Skeletal muscle cell (primary cell): ENCODE data around the gene FRMD1.
A peak's percentile ranks its signal among the peaks of the same experiment; 100 is the strongest.

Source experiments
- DNase-seq: peaks from one replicate; pipeline ENCODE4 v3.0.0-alpha.2; 2010; ENCODE audit warnings: low read depth
- H3K4me3 ChIP-seq: 2 replicates; pipeline ENCODE4 v1.5.1; 2011; ENCODE audit warnings: low read depth, mild to moderate bottlenecking, control low read depth, low read length, moderate library complexity

FRMD1 gene

DNA sequence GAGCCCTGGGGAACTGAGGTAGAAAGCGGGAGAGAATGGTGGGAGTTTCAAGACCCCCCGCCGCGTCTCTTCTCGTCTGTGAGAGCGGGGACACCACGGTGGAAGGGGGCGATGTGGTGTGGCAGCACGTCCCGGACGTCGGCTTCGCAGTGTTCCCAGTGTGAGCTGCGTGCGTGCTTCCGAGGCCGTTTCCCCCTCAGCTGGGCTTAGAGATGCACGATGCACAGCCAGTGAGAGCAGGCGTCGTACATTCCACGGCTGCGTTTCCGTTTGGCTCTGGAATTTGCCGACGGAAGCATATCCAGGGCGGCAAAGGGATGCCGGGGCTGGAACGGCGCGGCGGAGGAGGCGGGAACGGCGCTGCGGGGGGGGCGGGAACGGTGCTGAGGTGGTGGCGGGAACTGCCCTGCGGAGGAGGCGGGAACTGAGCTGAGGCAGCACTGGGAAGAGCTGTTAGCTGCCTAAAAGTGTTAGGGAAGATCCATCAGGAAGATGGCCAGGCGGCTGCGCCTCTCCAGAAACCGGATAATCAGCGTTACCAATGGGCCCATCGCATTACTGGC lies 43.8 kb downstream of the FRMD1 start:
- peak; percentile 22 for DNase-seq

DNA sequence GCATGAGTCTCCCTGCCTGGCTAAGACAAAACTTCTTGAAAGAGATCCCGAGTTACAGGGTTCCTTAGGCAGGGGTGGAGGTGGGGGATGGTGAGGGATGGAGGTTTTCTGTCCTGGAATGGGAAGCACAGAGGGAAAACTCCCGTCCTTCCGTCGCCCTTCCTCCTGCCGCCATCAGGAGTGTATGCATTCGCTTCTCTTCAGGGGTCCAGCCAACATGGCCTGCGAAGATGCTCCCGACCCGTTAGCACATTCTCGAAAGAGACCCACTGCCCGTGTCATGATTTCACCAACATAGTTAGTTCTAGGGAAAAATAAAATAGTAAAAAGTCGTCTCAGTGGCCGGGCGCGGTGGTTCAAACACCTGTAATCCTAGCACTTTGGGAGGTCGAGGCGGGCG lies 44.5 kb downstream of the FRMD1 start:
- H3K4me3 ChIP-seq: no peak overlapping the region
- no peak for DNase-seq

More for the DNA sequence above, 43.8 kb downstream of the FRMD1 start:
- H3K4me3 ChIP-seq: peak overlapping the region; percentile 41

DNA sequence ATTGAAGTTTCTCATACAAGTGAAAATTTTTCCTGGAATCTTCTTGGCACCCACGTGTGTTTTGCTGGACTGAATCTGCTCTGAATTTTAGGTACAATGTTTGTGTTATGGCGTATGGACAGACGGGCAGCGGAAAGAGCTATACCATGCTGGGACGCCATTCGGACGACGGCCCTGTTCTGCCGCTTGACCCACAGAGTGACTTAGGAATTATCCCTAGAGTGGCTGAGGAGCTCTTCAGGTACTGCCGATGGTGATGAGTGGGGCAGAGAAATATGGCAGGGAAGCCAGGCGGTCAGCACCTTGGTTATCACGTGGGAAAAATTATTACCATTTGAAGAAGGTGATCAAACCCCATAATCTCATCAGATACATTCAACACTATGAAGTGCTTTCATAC lies 45.2 kb downstream of the FRMD1 start:
- DNase-seq: no peak
- no peak overlapping the region for H3K4me3 ChIP-seq

DNA sequence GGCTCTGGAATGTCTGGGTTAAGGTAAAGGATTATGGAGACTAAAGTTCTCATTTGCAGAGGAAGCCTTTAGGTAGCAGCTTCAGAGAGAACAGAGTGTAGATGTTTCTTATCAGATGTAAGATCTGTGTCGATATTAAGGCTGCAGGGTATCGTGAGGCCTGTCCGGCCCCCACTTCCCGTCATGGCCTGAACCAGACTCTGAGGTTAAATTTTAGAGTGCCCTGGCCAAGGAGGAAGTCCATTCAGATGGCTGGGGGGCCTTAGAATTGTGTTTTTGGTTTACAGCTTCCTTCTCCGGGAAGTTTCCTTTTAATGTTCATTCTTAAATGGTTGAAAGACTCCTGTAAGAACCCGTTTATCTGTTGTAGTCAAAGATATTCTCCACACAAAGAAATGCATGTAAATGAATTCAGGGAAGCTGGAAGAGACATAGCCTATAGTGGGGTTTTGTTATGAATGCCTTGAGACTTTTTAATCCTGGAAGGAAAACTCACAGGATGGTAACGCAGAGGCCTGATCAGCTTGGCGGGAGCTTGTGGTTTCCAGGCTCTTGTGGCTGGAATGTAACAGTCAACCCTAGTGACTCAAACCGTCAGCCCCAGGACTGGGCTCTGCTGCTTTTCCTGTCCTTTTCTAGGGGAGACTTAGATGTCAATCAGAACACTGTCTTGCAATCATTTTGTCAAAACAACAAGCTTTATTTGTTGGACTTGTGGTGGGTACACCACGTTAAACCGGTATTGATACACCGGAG lies 46.8 kb downstream of the FRMD1 start:
- H3K4me3 ChIP-seq: no peak overlapping the region
- DNase-seq: peak; percentile 41

DNA sequence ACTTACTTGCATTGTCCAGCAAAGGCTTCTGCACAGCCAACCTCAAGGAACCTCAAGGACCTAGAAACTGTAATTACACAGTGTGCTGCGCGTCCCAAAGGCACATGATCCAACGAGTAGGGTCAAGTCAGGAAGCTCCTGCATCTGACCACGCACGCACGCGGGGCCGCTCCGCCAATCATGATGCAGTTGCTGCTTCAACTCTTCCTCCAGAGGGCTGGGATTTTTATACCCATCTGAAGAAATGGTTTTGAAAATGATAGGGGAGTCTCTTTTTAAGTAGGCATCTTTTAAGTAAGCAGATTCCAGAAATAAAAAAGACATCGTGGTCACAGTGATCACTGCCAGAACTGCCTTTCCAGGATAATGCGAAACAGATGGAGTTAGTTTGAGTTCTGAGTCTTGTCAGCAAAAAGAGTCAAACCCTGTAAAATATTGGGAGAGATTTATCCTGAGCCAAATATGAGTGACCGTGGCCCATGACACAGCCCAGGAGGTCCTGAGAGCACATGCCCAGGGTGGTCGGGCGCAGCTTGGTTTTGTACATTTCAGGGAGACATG lies 47.5 kb downstream of the FRMD1 start:
- no peak overlapping the region for H3K4me3 ChIP-seq
- peak; percentile 25 for DNase-seq

DNA sequence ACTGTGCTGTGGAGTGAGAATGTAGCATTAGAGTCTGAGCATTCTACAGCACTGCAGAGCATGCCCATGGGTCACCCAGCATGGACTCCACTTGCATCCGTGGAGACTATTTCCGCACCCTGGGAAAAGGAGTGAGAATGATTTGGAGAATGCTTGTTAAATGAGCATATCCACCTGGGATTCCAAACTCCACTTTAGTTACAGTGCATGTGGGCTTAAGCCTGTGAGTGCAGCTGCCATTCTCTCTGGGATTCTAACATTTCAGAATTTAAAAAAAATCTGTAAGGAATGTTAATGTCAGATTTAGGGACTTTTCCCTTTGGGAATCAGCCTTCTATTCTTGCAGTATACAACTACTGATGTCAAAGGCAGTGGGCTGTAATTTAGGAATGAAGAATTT lies 48.1 kb downstream of the FRMD1 start:
- DNase-seq: no peak
- H3K4me3 ChIP-seq: no peak overlapping the region

DNA sequence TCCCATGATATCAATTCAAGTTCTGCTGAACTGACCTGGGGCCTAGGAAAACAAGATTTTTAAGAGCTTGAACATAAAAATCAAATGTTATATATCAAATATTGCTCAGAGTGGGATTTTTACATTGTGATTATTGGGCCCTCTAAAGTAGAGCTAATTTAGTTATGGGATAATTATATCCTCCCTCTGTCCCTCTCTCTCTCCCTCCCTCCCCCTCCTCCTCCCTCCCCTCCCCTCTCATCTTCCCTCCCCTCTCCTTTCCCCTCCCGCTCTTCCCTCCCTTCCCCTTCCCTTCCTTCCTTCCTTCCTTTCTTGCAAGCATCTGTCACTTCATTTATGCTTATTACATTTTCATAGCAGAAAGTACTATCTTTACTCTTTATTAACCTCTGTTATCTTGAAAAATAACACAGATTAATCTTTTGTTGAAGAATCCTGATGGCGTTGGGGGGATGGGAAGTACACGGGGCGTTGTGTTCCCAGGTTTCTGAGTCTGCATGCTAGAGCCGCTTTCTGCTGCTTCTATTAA lies 48.7 kb downstream of the FRMD1 start:
- H3K4me3 ChIP-seq: no peak overlapping the region
- DNase-seq: no peak

DNA sequence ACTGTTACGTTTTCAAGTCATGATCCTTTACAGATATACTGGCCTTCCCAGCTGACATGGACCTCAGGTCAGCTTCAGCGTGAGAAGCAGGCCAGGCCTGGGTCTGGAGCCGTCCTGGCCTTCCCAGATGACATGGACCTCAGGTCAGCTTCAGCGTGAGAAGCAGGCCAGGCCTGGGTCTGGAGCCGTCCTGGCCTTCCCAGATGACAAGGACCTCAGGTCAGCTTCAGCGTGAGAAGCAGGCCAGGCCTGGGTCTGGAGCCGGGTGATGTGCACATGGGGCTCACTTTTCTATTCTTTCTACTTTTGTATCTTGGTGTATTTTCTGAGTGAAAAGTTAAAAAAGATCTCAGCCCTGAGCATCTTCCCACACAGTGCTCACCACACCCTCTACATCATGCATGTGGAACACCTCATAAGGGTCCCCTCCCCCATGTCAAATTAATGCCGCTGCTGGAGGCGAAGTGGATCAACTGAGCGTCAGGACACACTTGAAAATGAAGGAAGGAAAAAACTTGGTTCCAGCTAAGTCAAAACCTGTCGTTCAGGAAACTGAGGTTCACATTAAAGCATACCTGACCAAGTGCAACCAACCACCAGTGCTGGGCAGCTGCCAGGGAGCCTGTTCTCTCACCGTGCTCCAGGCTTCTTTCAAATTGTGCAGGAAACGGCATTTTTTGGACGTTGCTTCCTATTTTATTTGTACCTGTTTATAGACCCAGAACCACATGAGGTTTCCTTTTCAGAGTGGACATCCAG lies 49.4 kb downstream of the FRMD1 start:
- DNase-seq: no peak
- H3K4me3 ChIP-seq: no peak overlapping the region

DNA sequence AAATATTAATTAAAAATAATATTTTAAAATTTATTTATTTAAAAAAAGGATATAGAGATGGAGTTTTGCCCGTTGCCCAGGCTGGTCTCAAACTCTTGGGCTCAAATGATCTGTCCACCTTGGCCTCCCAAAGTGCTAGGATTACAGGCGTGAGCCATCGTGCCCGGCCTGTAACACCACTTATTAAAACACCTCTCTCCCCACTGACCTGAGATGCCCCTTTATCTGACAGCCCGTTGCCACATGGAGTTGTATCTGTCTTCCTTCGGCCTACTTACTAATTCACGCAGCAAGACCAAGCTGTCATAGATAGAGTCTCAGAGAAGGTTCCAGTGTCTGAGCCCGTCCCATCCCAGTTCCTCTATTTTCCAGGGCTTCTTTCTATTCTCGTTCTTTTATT lies 50.8 kb downstream of the FRMD1 start:
- no peak overlapping the region for H3K4me3 ChIP-seq
- no peak for DNase-seq

DNA sequence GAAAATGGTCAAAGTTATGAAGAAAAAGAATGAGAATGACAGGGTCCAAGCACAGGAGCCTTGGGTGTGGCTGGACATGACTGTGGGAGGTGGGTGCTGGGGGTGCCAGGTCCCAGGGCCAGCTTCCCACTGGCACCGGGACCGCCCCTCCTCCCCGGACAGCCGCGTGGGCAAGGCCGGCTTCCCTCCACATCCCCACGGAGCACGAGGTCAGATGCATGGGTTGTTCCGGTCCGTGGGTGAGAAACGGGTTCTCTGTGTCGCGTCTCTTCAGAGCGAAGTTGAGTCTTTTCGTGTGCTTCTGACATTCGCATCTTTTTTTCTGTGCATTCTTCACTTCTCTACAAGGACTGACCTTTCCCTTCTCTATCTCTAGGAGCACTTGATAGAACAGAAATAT lies 51.5 kb downstream of the FRMD1 start:
- DNase-seq: no peak
- no peak overlapping the region for H3K4me3 ChIP-seq

DNA sequence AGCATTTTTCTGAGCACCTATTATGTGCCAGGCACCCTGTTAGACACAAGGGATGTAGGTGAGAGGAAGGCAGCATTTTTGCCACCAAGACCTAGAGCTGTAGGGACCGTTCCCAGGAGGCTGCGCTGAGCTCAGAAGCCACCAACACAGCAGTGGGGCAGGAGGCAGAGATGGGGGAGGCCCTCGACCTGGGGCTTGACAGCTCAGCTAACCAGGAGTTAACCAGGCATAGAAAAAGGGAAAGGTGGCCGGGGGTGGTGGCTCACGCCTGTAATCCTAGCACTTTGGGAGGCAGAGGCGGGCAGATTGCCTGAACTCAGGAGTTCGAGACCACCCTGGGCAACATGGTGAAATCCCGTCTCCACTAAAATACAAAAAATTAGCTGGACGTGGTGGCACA lies 52.1 kb downstream of the FRMD1 start:
- no peak overlapping the region for H3K4me3 ChIP-seq
- DNase-seq: no peak

DNA sequence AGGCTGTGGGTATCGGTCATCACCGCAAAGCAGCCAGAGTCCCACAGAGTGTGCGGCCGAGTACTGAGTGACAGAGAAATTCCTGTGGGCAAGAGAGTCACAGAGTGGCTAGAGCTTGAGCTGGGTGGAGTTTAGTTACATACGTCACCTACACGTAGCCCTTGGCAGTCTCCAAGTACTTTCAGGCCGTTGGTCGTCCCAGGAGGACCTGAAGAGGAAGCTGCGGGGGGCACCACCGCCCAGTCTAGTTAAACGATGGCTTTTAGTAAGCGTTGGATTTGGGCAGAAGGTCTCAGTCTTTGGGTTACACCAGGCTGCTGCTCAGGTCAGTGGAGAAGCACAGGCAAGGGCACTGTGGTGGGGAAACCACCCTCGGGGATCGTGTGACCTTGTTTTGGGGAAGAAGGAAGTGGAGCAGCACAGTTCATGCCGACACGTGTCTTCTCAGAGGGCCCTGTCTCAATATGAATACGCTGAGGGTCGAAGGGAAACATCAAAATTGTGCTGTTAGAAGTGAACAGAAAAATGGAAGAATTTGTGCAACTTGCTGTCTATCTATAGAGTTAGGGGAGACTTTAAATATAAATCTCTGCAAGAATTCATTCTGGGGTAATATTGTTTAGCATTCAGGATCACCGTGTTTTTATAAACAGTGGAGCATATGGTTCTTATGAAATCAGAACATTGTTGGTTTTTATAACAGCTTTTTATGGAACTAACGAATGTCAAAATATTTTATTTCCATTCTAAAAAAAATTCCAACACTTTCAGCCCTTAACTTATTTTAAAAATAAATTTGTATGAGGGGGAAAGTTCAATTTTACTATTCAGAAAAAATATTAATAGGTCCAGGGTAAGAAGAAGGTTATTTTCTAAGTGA lies 52.9 kb downstream of the FRMD1 start:
- DNase-seq: no peak
- H3K4me3 ChIP-seq: no peak overlapping the region

DNA sequence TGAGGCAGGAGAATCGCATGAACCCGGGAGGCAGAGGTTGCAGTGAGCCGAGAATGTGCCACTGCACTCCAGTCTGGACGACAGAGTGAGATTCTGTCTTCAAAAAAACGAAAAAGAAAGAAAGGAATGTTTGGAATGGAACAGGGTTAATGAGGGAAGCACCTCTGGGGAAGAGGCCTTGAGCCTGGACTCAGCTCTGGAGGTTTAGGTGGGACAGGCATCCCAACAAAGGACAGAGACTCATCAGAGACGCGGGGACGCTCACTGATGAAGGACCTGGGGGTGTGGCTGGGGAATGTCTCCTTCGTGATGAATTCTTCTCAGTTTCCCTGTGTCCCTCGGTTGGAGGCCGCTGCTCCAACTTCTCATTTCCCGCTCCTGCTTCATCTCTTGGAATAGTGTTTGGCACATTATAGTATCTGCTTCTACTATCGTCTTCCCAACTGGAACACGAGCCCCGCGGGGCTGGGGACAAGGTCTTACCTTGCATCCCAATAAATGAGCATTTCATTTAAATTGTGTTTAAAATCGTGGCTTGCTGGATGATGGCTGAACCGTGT lies 54.0 kb downstream of the FRMD1 start:
- no peak overlapping the region for H3K4me3 ChIP-seq
- DNase-seq: no peak

DNA sequence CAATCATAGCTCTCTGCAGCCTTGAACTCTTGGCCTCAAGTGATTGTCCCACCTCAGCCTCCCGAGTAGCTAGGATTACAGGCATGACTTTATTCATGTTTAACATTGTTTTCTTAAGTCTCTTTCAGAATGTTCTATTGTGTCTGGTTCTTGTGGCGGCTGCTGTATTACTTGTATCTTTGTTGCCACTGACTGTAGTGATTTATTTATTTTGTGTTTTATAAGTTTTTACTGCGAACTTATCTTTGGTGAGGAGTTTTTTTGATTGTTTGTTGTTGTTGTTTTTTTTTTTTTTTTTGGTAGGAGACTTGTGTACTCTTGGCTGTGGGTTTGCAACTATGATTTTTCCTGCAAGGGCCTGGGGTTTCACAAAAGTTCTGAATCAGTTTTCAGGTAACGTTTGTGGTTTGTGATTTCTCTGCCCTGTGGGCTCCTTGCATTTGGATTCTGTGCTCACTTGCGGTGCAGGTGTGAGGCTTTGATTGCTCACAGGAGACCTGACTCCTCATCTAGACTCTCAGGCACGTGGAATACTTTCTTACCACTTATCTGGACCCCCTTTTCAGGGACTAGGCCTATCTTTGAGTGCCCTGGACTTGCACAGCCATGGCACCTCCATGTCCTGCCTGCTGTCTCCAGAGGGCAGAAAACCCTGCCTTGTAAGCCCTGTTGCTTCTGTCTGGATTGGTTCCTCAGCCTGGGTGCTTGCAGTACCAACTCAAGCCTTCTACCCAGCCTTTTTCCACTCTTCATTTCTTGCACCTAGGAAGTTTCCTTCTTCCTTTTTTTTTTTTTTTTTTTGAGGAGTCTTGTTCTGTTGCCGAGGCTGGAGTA lies 56.3 kb downstream of the FRMD1 start:
- H3K4me3 ChIP-seq: no peak overlapping the region
- DNase-seq: no peak

DNA sequence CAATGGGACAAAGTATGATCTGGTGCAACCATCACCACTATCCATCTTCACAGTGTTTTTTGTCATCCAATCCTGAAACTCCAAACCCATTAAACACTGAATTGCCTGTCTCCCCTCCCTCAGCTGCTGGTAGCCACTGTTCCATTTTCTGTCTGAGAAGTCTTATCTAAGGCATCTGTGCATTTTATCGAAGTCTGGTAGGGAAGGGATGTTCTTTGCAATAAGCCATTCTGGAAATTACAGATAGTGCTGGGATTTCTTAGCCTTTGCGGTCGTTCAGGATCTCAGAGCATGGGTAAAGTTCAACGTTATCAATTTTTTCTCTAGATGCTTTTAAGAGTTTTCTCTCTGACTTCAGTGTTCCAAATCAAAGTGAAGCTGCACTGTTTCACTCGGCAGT lies 57.4 kb downstream of the FRMD1 start:
- DNase-seq: no peak
- no peak overlapping the region for H3K4me3 ChIP-seq

DNA sequence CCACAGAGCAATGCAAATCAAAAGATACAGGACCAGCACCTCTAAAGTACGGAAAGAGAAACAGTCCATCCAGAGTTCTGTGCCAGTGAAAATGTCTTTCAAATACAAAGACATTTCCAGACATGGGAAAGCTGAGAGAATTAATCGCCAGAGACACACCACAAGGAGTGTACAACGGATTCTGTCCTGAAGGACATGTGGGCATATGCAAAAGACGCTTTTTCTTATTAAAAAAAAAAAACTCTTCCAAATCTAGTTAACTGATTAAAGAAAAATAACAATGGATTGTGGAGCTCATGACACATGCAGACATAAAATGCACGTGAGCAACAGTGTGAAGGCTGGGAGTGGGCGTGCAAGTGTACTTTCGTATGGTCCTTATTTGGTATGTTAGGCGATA lies 58.8 kb downstream of the FRMD1 start:
- DNase-seq: no peak
- no peak overlapping the region for H3K4me3 ChIP-seq

DNA sequence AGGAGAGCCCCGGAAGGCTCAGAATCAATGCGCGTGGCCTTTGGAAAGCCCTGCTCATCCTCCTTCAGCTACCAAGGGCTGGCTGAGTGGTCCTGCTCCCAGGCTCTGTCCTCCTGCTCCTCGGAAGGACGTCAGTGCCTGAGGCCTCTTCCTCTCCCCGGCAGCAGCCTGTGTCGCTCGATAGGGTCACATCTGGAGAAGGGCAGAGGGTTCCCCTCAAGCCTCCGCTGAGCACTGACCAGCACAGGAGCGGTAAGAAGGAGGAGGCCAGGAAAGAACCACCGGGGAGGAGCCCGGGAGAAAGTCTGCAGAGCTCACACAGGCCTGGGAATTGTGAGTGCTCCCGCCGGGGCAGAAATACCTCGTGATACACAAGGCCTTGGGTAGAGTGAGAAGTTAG lies 60.3 kb downstream of the FRMD1 start:
- no peak overlapping the region for H3K4me3 ChIP-seq
- DNase-seq: no peak

DNA sequence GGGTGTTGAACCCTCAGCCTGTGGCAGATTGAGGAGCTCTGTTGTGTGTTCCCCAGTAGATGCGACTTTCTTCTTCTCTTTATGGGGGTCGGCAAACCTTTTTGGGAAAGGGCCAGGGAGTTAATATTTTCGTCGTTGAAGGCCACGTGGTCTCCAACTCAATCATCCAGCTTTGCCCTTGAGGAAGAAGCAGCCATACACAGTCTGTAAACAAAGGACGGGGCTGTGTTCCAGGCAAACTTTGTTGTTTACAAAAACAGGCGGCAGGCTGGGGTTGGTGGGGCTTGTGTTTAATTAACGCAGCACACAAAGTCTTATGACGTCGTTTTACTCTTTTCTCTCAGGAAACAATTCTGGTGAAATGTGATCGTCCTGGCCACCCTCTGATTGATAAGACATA lies 61.4 kb downstream of the FRMD1 start:
- no peak for DNase-seq
- no peak overlapping the region for H3K4me3 ChIP-seq
